ENCODE data around the gene ZG16. TPM values are rescaled to one million over a fixed set of nuclear protein-coding genes. Genes with fewer than 3 reads are reported as not detected.

The ZG16 gene
- total RNA-seq, 1 experiment from 2014 or later = 0.07 TPM

GRCh38 chr16:29830774-29831173, 52.7 kb downstream of the ZG16 start:
- no peaks in the 10 kb centered on the region for H3K9me3 ChIP-seq (ENCODE audit: control insufficient read depth in 1 of 2, insufficient read depth in 1 of 2, low read depth in 1 of 2, low read length in 2 of 2)
- DNase-seq (ENCODE audit: low read depth, low spot score) (no peak), ATAC-seq (no peak)
- intact Hi-C loops (cut with micrococcal nuclease) = no loop called here
- H3K79me2 ChIP-seq (ENCODE audit: insufficient read depth, low read length) = no peaks in the 10 kb centered on the region; the same call in 1 of the 2 replicates
- CTCF ChIA-PET = no interaction called here
- H3K9ac ChIP-seq (ENCODE audit: low read length) = no peak overlapping the region
- RAD21 ChIA-PET (ENCODE audit: low non-redundant PET in 1 of 2, low total read pairs in 2 of 2, uncharacterized antibody in 2 of 2, unreplicated experiment in 2 of 2) = no interaction called here
- no peaks in the 10 kb centered on the region for H3K27me3 ChIP-seq (ENCODE audit: insufficient read depth, low read length)
- POLR2A ChIA-PET = no interaction called here
- no peak overlapping the region for H3K27ac ChIP-seq (ENCODE audit: low read depth, low read length)
- no TSS peak for BruUV-seq (replicated peaks)
- no peaks in the 10 kb centered on the region for H3K9me2 ChIP-seq (ENCODE audit: insufficient read depth)
- no peak overlapping the region for H2AFZ ChIP-seq (ENCODE audit: low read depth, low read length, poor library complexity, severe bottlenecking)
- H3K4me3 ChIP-seq (replicated peaks in 1 of 2; ENCODE audit: low read depth in 1 of 2, low read length in 2 of 2) = no peak overlapping the region
- no peak overlapping the region for H3K4me2 ChIP-seq (ENCODE audit: low read length)
- no peak for TF ChIP-seq ZBTB33 (IDR thresholded peaks at IDR 0.05; ENCODE audit: extremely low read depth, insufficient replicate concordance, low read length)
- no peak for TF ChIP-seq RAD21 (IDR thresholded peaks at IDR 0.05; ENCODE audit: low read depth)
- no peak for TF ChIP-seq POLR2AphosphoS5 (IDR thresholded peaks at IDR 0.05; ENCODE audit: low read depth, low read length)
- TF ChIP-seq EGR1 (IDR thresholded peaks at IDR 0.05; ENCODE audit: low read depth) = no peak
- no peak for TF ChIP-seq SIN3A (IDR thresholded peaks at IDR 0.05; ENCODE audit: low read depth)
- TF ChIP-seq MAX (IDR thresholded peaks at IDR 0.05) = no peak
- TF ChIP-seq CEBPB (IDR thresholded peaks at IDR 0.05; ENCODE audit: low read depth) = no peak
- TF ChIP-seq ZNF274 (IDR thresholded peaks at IDR 0.05; ENCODE audit: low read depth, low read length) = no peak
- TF ChIP-seq ELF1 (IDR thresholded peaks at IDR 0.05; ENCODE audit: borderline replicate concordance, low read depth) = no peak
- no peak for TF ChIP-seq CBX3 (IDR thresholded peaks at IDR 0.05; ENCODE audit: low read depth)
- TF ChIP-seq FOSL1 (IDR thresholded peaks at IDR 0.05; ENCODE audit: low read depth) = no peak
- TF ChIP-seq EZH2phosphoT487 (IDR thresholded peaks at IDR 0.05; ENCODE audit: borderline replicate concordance) = no peak
- TF ChIP-seq SRF (IDR thresholded peaks at IDR 0.05; ENCODE audit: low read depth) = no peak
- no peak for TF ChIP-seq EZH2 (IDR thresholded peaks at IDR 0.05)
- TF ChIP-seq ATF3 (IDR thresholded peaks at IDR 0.05) = no peak
- no peak for TF ChIP-seq CTCF (IDR thresholded peaks at IDR 0.05 in 2 of 3, conservative IDR thresholded peaks at IDR 0.05 in 1 of 3; ENCODE audit: borderline replicate concordance in 1 of 3, insufficient read depth in 1 of 3, low read depth in 2 of 3, low read length in 2 of 3)
- no peaks in the 10 kb centered on the region for H4K20me1 ChIP-seq (ENCODE audit: insufficient read depth)
- peaks cover 28 to 50% of the 10 kb centered on the region in 2 experiments for H3K4me1 ChIP-seq (ENCODE audit: control insufficient read depth in 1 of 2, insufficient read depth in 2 of 2, low read length in 2 of 2)
- peaks cover 2 to 4% of the 10 kb centered on the region in 2 experiments; a peak in 2 of 4 replicates for H3K36me3 ChIP-seq (ENCODE audit: control insufficient read depth in 1 of 2, insufficient read depth in 2 of 2, low read length in 2 of 2)
